Stimulated activated CD8-positive, alpha-beta memory T cell treated with anti-CD3 and anti-CD28 coated beads, Interleukin-15, amount 100 ng/mL, for 4 hours (primary cell): Measurements from ENCODE around the gene METTL27.
"Not testable (repeated sequence)": the region's sequence is repeated elsewhere in the genome, so short reads cannot be mapped to it uniquely, and the experiment has no call there.

Experiments
- DNase-seq, 2 donors: peaks; one replicate each; pipeline ENCODE4 v3.0.0-alpha.2; 2020; ENCODE audit warnings: low read depth in 2 of 2

The METTL27 gene

GRCh38 chr7:73869011-73869798 lies 26.9 kb upstream of the METTL27 start:
- DNase-seq: no peak

GRCh38 chr7:73866446-73866767 lies 24.1 kb upstream of the METTL27 start:
- DNase-seq: no peak

- no peak for DNase-seq
Measured at GRCh38 chr7:73865738-73866445, 23.6 kb upstream of the METTL27 start.

- DNase-seq: no peak
Measured at GRCh38 chr7:73864981-73865711, 22.8 kb upstream of the METTL27 start.

- no peak for DNase-seq
Measured at GRCh38 chr7:73861305-73861704, 19.0 kb upstream of the METTL27 start.

- no peak for DNase-seq
Measured at GRCh38 chr7:73860859-73861258, 18.5 kb upstream of the METTL27 start, which contains the start of gene TMEM270. TSS of gene TMEM270 (plus strand) at chr7:73861159. CDS start at chr7:73861195, 36 bp downstream.

- no peak for DNase-seq
Measured at GRCh38 chr7:73858807-73859206, 16.5 kb upstream of the METTL27 start.

GRCh38 chr7:73856941-73857340 lies 14.6 kb upstream of the METTL27 start:
- no peak for DNase-seq

- no peak for DNase-seq
Measured at GRCh38 chr7:73852500-73852899, 10.2 kb upstream of the METTL27 start.

- DNase-seq: peak in 1 of 2 donors; percentile 15
Measured at GRCh38 chr7:73851410-73852338, 9.4 kb upstream of the METTL27 start.

GRCh38 chr7:73850781-73851207 lies 8.5 kb upstream of the METTL27 start:
- no peak for DNase-seq

GRCh38 chr7:73847941-73848723 lies 5.8 kb upstream of the METTL27 start:
- no peak for DNase-seq

GRCh38 chr7:73845701-73846195 lies 3.4 kb upstream of the METTL27 start:
- not testable (repeated sequence) for DNase-seq

GRCh38 chr7:73844848-73845460 lies 2.6 kb upstream of the METTL27 start:
- DNase-seq: no peak

GRCh38 chr7:73844131-73844547 lies 1.8 kb upstream of the METTL27 start:
- no peak for DNase-seq

- no peak for DNase-seq
Measured at GRCh38 chr7:73841689-73842066, 638 bp downstream of the METTL27 start.

GRCh38 chr7:73840715-73841379 lies 1.5 kb downstream of the METTL27 start:
- DNase-seq: no peak

- no peak for DNase-seq
Measured at GRCh38 chr7:73839743-73840714, 2.3 kb downstream of the METTL27 start.
